ENCODE data around the gene HCAR2. TPM values are rescaled to one million over a fixed set of nuclear protein-coding genes. Genes with fewer than 3 reads are reported as not detected.
"Not testable (repeated sequence)": the region's sequence is repeated elsewhere in the genome, so short reads cannot be mapped to it uniquely, and the experiment has no call there.

The HCAR2 gene
- polyA plus RNA-seq (2013), result 0.48 TPM

- peak in 1 of 3 donors; percentile 26 for DNase-seq
- WGBS (ENCODE audit: insufficient coverage), result 98% methylated on average over 8 of the region's 22 CpGs
- H3K9me3 ChIP-seq (ENCODE audit: control extremely low read depth in 1 of 5, control insufficient read depth in 4 of 5, insufficient read depth in 2 of 5, low read depth in 1 of 5, low read length in 4 of 5); H3K4me1 ChIP-seq (ENCODE audit: control extremely low read depth in 1 of 4, control insufficient read depth in 4 of 4, insufficient read depth in 4 of 4, low read length in 3 of 4); H3K27me3 ChIP-seq (replicated peaks in 2 of 5; ENCODE audit: control insufficient read depth in 4 of 5, insufficient read depth in 5 of 5, low read length in 4 of 5); H3K36me3 ChIP-seq (ENCODE audit: control insufficient read depth in 4 of 4, insufficient read depth in 4 of 4, low read length in 3 of 4); POLR2A ChIA-PET; H3K4me3 ChIP-seq (ENCODE audit: control insufficient read depth in 1 of 7, extremely low read depth in 1 of 7, insufficient read depth in 4 of 7, low read depth in 2 of 7, low read length in 6 of 7); CTCF ChIA-PET; H3K27ac ChIP-seq (ENCODE audit: insufficient read depth in 1 of 2, low read depth in 1 of 2, low read length in 2 of 2, poor library complexity in 1 of 2, severe bottlenecking in 2 of 2): not testable (repeated sequence)
These were observed at the start of gene HCAR2 for GRCh38 chr12:122702890-122703611. TSS of gene HCAR2 (minus strand) at chr12:122703357. CDS start at chr12:122703283, 74 bp downstream.

GRCh38 chr12:122752464-122753318, 49.5 kb upstream of the HCAR2 start, which contains the start of gene DENR:
TSS of gene DENR (plus strand) at chr12:122752824. CDS start at chr12:122753702, 878 bp downstream.
- Histone ChIP-seq H3K4me3 (ENCODE audit: control insufficient read depth in 1 of 7, extremely low read depth in 1 of 7, insufficient read depth in 4 of 7, low read depth in 2 of 7, low read length in 6 of 7) (peak within 1 kb of the TSS; percentile 72 to 94 (median 87)), H3K36me3 (ENCODE audit: control insufficient read depth in 4 of 4, insufficient read depth in 4 of 4, low read length in 3 of 4) (peaks cover 4 to 34% (median 23%) of the 10 kb centered on the region in 4 experiments), H3K9me3 (ENCODE audit: control extremely low read depth in 1 of 5, control insufficient read depth in 4 of 5, insufficient read depth in 2 of 5, low read depth in 1 of 5, low read length in 4 of 5) (no peaks in the 10 kb centered on the region), H3K27ac (ENCODE audit: insufficient read depth in 1 of 2, low read depth in 1 of 2, low read length in 2 of 2, poor library complexity in 1 of 2, severe bottlenecking in 2 of 2) (peak within 1 kb of the TSS; percentile 94 to 97), H3K4me1 (ENCODE audit: control extremely low read depth in 1 of 4, control insufficient read depth in 4 of 4, insufficient read depth in 4 of 4, low read length in 3 of 4) (peaks cover 10 to 37% (median 27%) of the 10 kb centered on the region in 4 experiments), H3K27me3 (replicated peaks in 2 of 5; ENCODE audit: control insufficient read depth in 4 of 5, insufficient read depth in 5 of 5, low read length in 4 of 5) (no peaks in the 10 kb centered on the region)
- WGBS (ENCODE audit: insufficient coverage), result 0% methylated on average over 72 of the region's 73 CpGs
- peak; percentile 95 to 98 (median 98) for DNase-seq
- ChIA-PET POLR2A (interaction anchor here (0.6 kb wide), 1 partner anchor 11 kb away, joined by 3 read pairs; no protein-coding TSS in a partner anchor), CTCF (interaction anchor here (0.7 to 4.1 kb wide), 14 partner anchors 10 to 148 kb away, joined by 3 to 42 read pairs (median 4); partner anchors contain the start of gene HCAR1)

GRCh38 chr12:122750781-122751515, 47.8 kb upstream of the HCAR2 start:
- POLR2A ChIA-PET; H3K4me3 ChIP-seq (ENCODE audit: control insufficient read depth in 1 of 7, extremely low read depth in 1 of 7, insufficient read depth in 4 of 7, low read depth in 2 of 7, low read length in 6 of 7); CTCF ChIA-PET; H3K27me3 ChIP-seq (replicated peaks in 2 of 5; ENCODE audit: control insufficient read depth in 4 of 5, insufficient read depth in 5 of 5, low read length in 4 of 5); H3K27ac ChIP-seq (ENCODE audit: insufficient read depth in 1 of 2, low read depth in 1 of 2, low read length in 2 of 2, poor library complexity in 1 of 2, severe bottlenecking in 2 of 2); H3K9me3 ChIP-seq (ENCODE audit: control extremely low read depth in 1 of 5, control insufficient read depth in 4 of 5, insufficient read depth in 2 of 5, low read depth in 1 of 5, low read length in 4 of 5): not testable (repeated sequence)
- Histone ChIP-seq H3K36me3 (ENCODE audit: control insufficient read depth in 4 of 4, insufficient read depth in 4 of 4, low read length in 3 of 4) (peaks cover 2 to 18% (median 11%) of the 10 kb centered on the region in 4 experiments), H3K4me1 (ENCODE audit: control extremely low read depth in 1 of 4, control insufficient read depth in 4 of 4, insufficient read depth in 4 of 4, low read length in 3 of 4) (peaks cover 14 to 34% (median 27%) of the 10 kb centered on the region in 4 experiments)
- peak in 1 of 3 donors; percentile 68 for DNase-seq
- WGBS (ENCODE audit: insufficient coverage), result 39% methylated on average over 6 of the region's 17 CpGs

- no peak overlapping the region for H3K27ac ChIP-seq (ENCODE audit: insufficient read depth in 1 of 2, low read depth in 1 of 2, low read length in 2 of 2, poor library complexity in 1 of 2, severe bottlenecking in 2 of 2)
- CTCF ChIA-PET, result interaction anchor here (1.7 kb wide), 1 partner anchor 112 kb away, joined by 11 read pairs; no protein-coding TSS in a partner anchor
- no peaks in the 10 kb centered on the region for H3K9me3 ChIP-seq (ENCODE audit: control extremely low read depth in 1 of 5, control insufficient read depth in 4 of 5, insufficient read depth in 2 of 5, low read depth in 1 of 5, low read length in 4 of 5)
- H3K4me3 ChIP-seq (ENCODE audit: control insufficient read depth in 1 of 7, extremely low read depth in 1 of 7, insufficient read depth in 4 of 7, low read depth in 2 of 7, low read length in 6 of 7), result no peak overlapping the region
- peaks cover 0 to 10% (median 5%) of the 10 kb centered on the region in 4 experiments for H3K36me3 ChIP-seq (ENCODE audit: control insufficient read depth in 4 of 4, insufficient read depth in 4 of 4, low read length in 3 of 4)
- no peaks in the 10 kb centered on the region for H3K27me3 ChIP-seq (replicated peaks in 2 of 5; ENCODE audit: control insufficient read depth in 4 of 5, insufficient read depth in 5 of 5, low read length in 4 of 5)
- peaks cover 14 to 34% (median 27%) of the 10 kb centered on the region in 4 experiments for H3K4me1 ChIP-seq (ENCODE audit: control extremely low read depth in 1 of 4, control insufficient read depth in 4 of 4, insufficient read depth in 4 of 4, low read length in 3 of 4)
- POLR2A ChIA-PET, result interaction anchor here (0.9 kb wide), 1 partner anchor 103 kb away, joined by 3 read pairs; no protein-coding TSS in a partner anchor
- DNase-seq, result no peak
- WGBS (ENCODE audit: insufficient coverage), result 98% methylated on average over 6 of the region's 6 CpGs
These were observed 46.6 kb upstream of the HCAR2 start for GRCh38 chr12:122749569-122750332.

- H3K4me1 ChIP-seq (ENCODE audit: control extremely low read depth in 1 of 4, control insufficient read depth in 4 of 4, insufficient read depth in 4 of 4, low read length in 3 of 4), result peaks cover 7 to 30% (median 19%) of the 10 kb centered on the region in 4 experiments
- H3K27ac ChIP-seq (ENCODE audit: insufficient read depth in 1 of 2, low read depth in 1 of 2, low read length in 2 of 2, poor library complexity in 1 of 2, severe bottlenecking in 2 of 2), result no peak overlapping the region
- DNase-seq, result peak in 2 of 3 donors; percentile 30 to 39
- POLR2A ChIA-PET, result no interaction called here
- no peak overlapping the region for H3K4me3 ChIP-seq (ENCODE audit: control insufficient read depth in 1 of 7, extremely low read depth in 1 of 7, insufficient read depth in 4 of 7, low read depth in 2 of 7, low read length in 6 of 7)
- CTCF ChIA-PET, result interaction anchor here (0.6 kb wide), 1 partner anchor 22 kb away, joined by 3 read pairs; no protein-coding TSS in a partner anchor
- H3K27me3 ChIP-seq (replicated peaks in 2 of 5; ENCODE audit: control insufficient read depth in 4 of 5, insufficient read depth in 5 of 5, low read length in 4 of 5), result no peaks in the 10 kb centered on the region
- no peaks in the 10 kb centered on the region for H3K36me3 ChIP-seq (ENCODE audit: control insufficient read depth in 4 of 4, insufficient read depth in 4 of 4, low read length in 3 of 4)
- 96% methylated on average over 3 of the region's 9 CpGs for WGBS (ENCODE audit: insufficient coverage)
- H3K9me3 ChIP-seq (ENCODE audit: control extremely low read depth in 1 of 5, control insufficient read depth in 4 of 5, insufficient read depth in 2 of 5, low read depth in 1 of 5, low read length in 4 of 5), result no peaks in the 10 kb centered on the region
These were observed 44.3 kb upstream of the HCAR2 start for GRCh38 chr12:122747224-122748135.
